Mucosa of stomach (tissue), 1 donor: ENCODE measurements around the gene PODN.

ENCODE experiments used
- H3K27me3 ChIP-seq: one replicate; pipeline ENCODE4 v1.7.0; 2013; ENCODE audit warnings: mild to moderate bottlenecking, low read length; ENCODE audit not compliant: control insufficient read depth, insufficient read depth
- H3K36me3 ChIP-seq: one replicate; pipeline ENCODE4 v1.7.0; 2013; ENCODE audit warnings: low read length; ENCODE audit not compliant: control insufficient read depth, insufficient read depth
- H3K4me1 ChIP-seq: one replicate; pipeline ENCODE4 v1.7.0; 2013; ENCODE audit warnings: mild to moderate bottlenecking, low read length; ENCODE audit not compliant: control insufficient read depth, insufficient read depth
- H3K4me3 ChIP-seq: one replicate; pipeline ENCODE4 v1.7.0; 2013; ENCODE audit warnings: low read length
- H3K9ac ChIP-seq: one replicate; pipeline ENCODE4 v1.7.0; 2013; ENCODE audit warnings: mild to moderate bottlenecking, low read length, moderate library complexity
- H3K9me3 ChIP-seq: one replicate; pipeline ENCODE4 v1.7.0; 2013; ENCODE audit warnings: mild to moderate bottlenecking, low read length, moderate library complexity; ENCODE audit not compliant: control insufficient read depth
- donor health status: Pancreatic carcinoma.

The PODN gene

GRCh38 chr1:53104289-53104913 is 42.4 kb downstream of the PODN start:
- Histone ChIP-seq H3K9ac (no peak overlapping the region), H3K9me3 (no peaks in the 10 kb centered on the region), H3K36me3 (no peaks in the 10 kb centered on the region), H3K4me1 (peaks cover 21% of the 10 kb centered on the region), H3K4me3 (no peak overlapping the region), H3K27me3 (peaks cover 3% of the 10 kb centered on the region)

DNA sequence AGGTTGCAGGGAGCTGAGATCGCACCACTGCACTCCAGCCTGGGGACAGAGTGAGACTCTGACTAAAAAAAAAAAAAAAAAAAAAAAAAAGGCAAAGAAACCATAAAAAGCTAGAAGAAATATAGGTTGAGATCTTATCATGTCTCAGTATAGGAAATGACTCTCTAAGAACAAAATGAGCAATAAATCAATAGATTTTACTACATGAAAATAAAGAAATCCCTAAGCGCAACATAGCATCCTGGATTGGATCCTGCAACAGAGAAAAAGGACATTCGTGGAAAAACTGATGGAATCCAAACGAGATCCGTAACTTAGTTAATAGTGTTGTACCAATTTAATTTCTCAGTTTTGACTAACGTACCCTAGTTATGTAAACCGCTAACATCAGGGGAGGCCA is 45.1 kb downstream of the PODN start:
- peaks cover 3% of the 10 kb centered on the region for H3K27me3 ChIP-seq
- H3K36me3 ChIP-seq = no peaks in the 10 kb centered on the region
- no peak overlapping the region for H3K9ac ChIP-seq
- peaks cover 48% of the 10 kb centered on the region for H3K4me1 ChIP-seq
- no peak overlapping the region for H3K4me3 ChIP-seq
- no peaks in the 10 kb centered on the region for H3K9me3 ChIP-seq

GRCh38 chr1:53107570-53108322 is 45.7 kb downstream of the PODN start:
- Histone ChIP-seq H3K27me3 (peaks cover 3% of the 10 kb centered on the region), H3K4me1 (peaks cover 55% of the 10 kb centered on the region), H3K9me3 (no peaks in the 10 kb centered on the region), H3K4me3 (no peak overlapping the region), H3K9ac (no peak overlapping the region), H3K36me3 (no peaks in the 10 kb centered on the region)

DNA sequence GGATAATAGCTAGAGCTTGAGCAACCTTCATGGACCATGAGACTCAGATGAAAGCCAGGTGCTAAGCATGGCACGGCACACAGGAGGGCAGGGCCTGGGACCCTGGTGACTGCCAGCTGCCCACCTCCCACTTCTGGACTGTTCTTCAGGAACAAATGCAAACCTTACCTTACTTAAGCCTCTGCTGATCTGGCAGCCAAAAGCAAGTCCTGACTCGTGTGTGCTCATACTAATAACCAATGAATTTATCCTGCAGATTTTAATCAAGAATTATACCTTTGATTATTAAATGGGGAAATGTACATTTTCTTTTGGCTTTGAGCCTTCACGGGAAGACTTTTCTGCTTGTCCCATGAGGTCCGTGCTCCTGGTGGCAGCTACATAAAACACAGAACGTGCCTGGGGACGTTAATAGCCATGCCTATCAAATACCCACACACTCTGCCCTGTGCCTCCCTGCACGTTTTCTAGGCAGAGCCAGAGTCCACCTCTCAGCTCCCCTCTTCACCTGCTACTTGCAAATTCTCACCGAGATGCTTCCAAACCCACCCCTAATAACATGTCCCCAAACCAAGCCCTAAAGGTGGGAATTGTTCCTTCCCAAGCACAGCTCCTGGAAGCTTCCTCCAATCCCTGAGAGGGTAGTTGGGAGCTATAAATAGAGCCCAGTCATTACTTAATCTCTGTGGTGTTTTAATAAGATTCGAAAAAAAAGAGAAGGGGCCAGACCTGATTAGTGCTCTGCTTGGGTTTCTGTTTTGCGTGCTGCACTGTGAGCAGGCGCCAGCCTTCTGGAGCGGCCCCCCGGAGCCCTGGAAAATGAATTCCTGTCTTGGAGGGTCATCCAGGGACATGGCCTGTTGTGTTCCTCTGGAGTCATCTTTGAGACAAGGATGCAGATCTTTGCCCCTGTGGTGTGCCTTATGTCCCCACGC is 46.9 kb downstream of the PODN start:
- Histone ChIP-seq H3K9me3 (no peaks in the 10 kb centered on the region), H3K4me1 (peaks cover 55% of the 10 kb centered on the region), H3K36me3 (no peaks in the 10 kb centered on the region), H3K4me3 (no peak overlapping the region), H3K9ac (no peak overlapping the region), H3K27me3 (peaks cover 3% of the 10 kb centered on the region)

GRCh38 chr1:53110370-53111072 is 48.5 kb downstream of the PODN start:
- no peak overlapping the region for H3K9ac ChIP-seq
- H3K27me3 ChIP-seq = peaks cover under 1% of the 10 kb centered on the region
- H3K4me3 ChIP-seq = no peak overlapping the region
- H3K36me3 ChIP-seq = no peaks in the 10 kb centered on the region
- peaks cover 60% of the 10 kb centered on the region for H3K4me1 ChIP-seq
- no peaks in the 10 kb centered on the region for H3K9me3 ChIP-seq

DNA sequence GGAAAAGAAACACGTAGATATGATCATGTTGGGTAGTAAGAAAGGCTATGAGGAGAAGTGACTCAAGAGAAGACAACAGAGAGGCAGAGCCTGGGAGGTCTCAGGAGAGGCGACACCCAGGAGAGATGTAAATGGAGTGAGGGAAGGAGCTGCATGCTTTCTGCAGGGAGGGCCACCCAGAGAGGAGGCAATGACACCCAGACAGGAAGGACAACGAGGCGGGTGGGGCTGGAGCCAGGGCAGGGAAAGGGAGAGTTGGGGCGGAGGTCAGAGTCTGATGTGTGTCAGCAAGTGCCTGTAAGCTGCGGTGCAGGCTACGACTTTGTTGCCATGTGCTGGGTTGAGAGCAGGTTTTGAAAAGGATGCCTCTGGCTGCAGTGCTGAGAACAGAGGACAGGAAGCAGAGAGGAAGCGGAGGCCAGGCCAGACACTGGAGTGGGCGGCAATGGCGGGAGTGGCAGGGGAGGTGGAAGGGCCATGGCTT is 49.1 kb downstream of the PODN start:
- Histone ChIP-seq H3K9me3 (no peaks in the 10 kb centered on the region), H3K36me3 (no peaks in the 10 kb centered on the region), H3K4me1 (peaks cover 66% of the 10 kb centered on the region), H3K27me3 (no peaks in the 10 kb centered on the region), H3K4me3 (no peak overlapping the region), H3K9ac (no peak overlapping the region)

GRCh38 chr1:53111693-53112092 is 49.7 kb downstream of the PODN start:
- Histone ChIP-seq H3K36me3 (no peaks in the 10 kb centered on the region), H3K9ac (no peak overlapping the region), H3K4me3 (no peak overlapping the region), H3K9me3 (no peaks in the 10 kb centered on the region), H3K27me3 (no peaks in the 10 kb centered on the region), H3K4me1 (peaks cover 72% of the 10 kb centered on the region)

DNA sequence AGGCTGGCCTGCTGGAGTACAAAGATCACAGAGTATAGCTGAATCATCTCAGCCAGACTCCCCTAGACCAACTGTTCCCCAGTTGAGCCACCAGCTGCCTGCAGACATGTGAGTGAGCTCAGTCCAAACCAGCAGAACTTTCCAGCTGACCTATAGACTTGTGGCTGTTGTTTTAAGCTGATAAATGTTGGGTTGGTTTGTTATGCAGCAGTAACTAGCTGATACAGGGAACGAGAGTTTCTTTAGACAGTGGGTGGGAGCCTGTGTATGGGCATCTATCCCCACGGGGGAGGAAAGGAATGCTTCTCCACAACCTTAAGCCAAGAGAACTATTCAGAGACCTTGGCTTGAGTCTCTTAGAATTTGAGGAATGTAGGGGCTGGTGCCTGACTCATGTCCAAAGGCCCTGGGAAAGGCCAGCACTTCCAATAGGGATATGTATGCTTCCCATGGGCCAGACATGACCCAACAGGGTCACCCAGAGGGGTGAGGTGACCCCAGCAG is 50.3 kb downstream of the PODN start:
- no peak overlapping the region for H3K9ac ChIP-seq
- no peaks in the 10 kb centered on the region for H3K36me3 ChIP-seq
- H3K9me3 ChIP-seq = no peaks in the 10 kb centered on the region
- no peak overlapping the region for H3K4me3 ChIP-seq
- peaks cover 76% of the 10 kb centered on the region for H3K4me1 ChIP-seq
- H3K27me3 ChIP-seq = peaks cover 2% of the 10 kb centered on the region

DNA sequence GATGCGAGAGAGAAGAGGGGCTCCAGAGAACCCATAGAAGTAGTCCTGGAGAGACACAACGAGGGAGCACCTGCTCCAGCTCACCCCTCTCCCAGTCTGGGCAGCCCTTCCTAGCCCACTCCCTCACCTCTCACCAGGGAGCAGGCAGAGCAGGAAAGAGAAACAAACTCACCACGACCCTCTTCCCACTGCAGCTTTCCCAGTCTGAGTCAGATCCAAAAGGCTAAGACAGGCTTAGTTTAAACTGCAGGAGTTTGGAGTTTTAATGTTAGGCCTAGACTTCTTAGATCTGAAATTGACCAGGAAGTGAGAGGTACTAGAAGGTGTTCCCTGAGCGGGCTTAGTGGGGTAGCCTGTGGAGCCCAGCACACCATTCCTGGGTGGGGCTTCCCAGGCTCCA is 50.8 kb downstream of the PODN start:
- H3K27me3 ChIP-seq = peaks cover 7% of the 10 kb centered on the region
- H3K4me1 ChIP-seq = peaks cover 76% of the 10 kb centered on the region
- H3K4me3 ChIP-seq = no peak overlapping the region
- no peaks in the 10 kb centered on the region for H3K36me3 ChIP-seq
- H3K9ac ChIP-seq = no peak overlapping the region
- no peaks in the 10 kb centered on the region for H3K9me3 ChIP-seq

DNA sequence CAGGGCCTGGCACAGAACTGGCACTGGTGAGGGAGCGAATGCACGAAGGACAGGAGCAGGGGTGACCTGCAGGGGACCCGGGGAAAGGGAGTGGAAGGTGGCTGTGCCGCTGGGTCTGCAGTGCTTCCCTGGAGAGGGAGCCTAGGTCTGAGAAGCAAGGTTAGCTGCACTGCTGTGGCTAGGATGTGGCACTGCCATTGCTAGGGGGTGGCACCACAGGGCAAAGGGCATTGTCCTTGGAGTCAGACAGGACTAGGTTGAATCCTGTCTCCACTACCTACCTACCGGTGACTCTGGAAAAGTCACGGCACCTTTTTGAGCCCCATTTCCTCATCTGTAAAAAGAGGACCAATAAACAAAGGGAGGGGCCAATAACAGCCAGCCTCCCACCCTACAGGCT is 52.1 kb downstream of the PODN start:
- Histone ChIP-seq H3K9me3 (no peaks in the 10 kb centered on the region), H3K4me3 (no peak overlapping the region), H3K27me3 (peaks cover 10% of the 10 kb centered on the region), H3K9ac (no peak overlapping the region), H3K36me3 (no peaks in the 10 kb centered on the region), H3K4me1 (peaks cover 66% of the 10 kb centered on the region)

DNA sequence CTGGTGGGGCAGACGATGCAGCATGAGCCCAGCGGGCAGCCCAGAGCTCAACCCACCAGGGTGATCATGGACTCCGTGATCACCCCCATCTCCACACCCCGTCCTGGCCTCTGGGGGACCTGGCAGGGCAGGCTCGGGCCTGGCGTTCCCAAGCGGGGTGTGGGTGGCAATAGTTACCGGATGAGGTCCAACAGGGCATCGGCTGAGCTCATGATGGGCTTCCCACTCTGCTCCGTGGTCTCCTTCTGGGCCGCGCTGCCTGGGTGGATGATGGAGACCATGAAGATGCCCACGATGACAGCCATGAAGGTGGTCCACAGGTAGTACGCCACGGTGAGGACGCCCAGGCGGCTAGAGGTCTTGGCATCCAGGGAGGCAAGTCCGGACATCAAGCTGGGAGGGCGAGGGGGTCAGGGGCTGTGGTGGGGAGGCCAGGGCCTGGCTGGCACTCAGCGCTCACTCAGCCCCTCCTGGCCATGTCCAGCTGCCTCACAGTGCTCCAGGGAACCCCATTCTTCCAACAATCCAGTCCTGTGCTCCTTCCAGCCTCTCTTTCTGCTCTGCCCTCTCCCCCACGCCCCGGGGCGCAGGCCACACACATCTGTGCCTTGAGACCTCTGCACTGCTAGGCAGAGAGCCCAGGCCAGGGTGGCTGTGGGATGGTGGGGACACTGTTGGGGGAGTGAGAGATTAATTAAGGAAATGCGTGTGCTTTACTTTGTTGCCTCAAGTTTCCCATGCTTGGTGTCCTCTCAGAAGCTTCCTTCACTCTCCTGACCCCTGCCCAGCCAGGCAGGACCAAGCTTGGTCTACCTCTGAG is 52.8 kb downstream of the PODN start:
- Histone ChIP-seq H3K9ac (peak overlapping the region; percentile 1), H3K4me3 (no peak overlapping the region), H3K9me3 (no peaks in the 10 kb centered on the region), H3K36me3 (no peaks in the 10 kb centered on the region), H3K4me1 (peaks cover 59% of the 10 kb centered on the region), H3K27me3 (peaks cover 12% of the 10 kb centered on the region)
